Measurements from ENCODE around the gene KCNQ1.

The KCNQ1 gene

DNA sequence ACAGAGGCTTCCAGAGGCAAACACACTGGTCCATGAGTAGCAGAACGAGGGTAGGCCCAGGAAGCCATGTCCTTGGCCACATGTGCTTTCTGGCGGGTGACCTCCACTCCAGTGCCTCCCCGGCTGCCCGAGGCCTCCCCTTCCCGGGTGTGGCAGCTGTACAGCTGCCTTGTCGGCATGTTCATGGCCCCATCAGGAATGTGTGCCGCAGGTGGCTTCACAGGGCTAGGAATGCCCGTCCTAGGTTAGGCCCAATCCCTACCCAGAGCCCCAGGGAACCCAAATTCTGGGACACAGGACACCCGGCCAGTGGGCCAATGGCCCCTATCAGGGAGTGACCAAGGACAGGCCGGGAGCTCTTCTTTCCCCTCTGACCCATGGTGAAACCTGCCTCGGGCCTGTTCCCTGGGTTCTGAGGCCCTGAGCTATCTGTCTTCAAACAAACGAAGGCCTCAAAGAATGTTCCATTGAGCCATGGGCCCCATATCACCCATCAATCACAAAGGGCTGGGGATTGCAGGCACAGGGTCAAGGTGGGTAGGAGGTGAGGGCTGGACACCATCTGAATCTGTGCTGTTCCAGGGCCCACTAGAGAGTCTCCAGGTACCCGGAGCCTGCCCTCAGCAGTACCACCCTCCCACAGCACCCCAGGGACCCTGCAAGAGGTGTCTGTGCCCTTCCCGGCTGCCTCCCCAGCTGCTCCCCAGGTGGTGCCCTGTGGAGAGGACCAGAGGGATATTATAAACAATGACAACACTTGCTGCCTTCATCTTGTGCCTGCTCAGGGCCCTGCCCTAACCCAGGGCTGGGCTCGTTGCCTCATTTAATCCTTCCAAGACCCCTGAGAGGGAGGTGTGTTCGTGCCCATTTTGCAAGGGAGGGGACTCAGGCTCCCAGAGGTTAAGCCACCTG lies 444.8 kb downstream of the KCNQ1 start:
- no peak for DNase-seq

DNA sequence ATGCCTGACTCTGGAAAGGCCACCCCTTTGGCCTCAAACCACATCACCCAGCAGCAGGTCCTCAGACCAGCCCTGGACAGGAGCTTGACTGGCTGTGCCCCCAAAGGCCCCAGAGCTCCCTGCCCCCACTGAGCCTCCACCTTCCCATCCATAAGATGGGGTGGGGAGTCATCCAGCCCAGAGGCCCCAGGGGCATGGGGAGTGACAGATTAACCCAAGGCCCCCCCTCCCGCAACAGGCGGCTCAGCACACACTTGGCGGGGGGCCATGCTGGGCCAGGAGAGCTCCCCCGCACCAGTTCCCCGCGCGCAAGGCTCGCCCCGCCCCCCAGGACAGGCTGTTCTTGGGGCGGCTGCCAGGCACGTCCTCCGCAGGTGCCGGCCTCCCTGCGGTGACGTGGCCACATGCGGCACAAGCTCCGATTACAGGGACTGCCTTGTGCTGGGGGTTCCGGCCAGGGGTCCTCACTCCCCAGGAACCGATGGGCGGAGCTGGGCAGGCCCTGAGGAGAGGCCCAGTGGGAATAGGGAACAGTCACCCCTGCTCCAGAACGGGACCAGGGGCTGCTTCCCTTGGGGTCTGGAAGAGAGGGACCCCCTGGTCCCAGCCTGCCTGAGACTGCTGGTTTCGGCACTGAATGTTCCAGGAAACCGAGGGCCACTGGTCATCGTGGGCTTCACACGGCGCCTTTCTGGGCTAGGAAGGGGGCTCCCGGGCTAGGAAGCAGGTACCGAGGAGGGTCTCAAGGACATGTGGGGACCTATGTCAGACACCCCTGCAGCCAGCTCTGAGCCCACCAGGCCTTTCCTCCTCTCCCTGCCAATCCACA lies 445.9 kb downstream of the KCNQ1 start:
- no peak for DNase-seq

DNA sequence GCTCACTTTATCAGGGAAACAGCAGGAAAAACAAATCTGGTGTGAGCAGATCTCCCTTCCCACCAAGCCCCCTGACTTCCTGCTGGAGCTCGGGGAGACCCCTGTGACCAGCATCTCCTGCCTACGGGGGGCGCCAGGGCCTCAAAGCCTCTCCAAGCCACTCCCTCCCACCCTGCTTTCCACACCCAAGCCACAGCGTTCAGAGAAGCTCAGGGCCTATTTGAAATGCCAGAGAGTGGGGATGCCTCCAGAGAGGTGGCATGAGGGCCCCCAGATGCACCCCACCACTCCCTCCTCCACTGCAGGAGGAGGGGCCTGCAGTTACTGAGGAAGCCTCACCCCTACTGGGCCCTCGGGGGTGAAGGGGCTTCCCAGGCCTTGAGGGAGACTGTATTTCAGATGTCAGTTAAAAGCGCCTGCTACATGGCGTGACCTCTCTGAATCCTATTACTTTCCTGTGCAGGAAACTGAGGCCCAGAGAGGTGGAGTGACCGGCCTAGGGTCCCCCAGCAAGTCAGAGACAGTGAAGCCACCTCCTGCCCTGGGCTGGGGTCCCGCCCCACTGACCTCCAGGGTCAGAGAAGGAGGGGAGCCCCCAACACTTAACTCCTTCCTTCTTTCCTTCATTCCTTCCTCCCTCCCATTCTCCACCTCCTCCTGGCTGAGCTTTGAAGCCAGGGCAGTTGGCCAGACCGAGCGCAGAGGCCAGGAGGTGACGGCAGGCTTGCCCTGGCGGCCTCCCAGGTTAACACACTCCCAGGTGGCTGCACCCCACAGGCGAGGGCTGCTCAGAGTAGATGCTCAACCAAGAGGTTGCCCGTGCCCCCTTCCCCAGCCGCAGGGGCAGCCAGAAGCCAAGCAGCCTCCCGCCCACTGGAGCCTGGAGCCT lies 446.8 kb downstream of the KCNQ1 start:
- peak in 2 of 14 donors; percentile 22 to 31 for DNase-seq

DNA sequence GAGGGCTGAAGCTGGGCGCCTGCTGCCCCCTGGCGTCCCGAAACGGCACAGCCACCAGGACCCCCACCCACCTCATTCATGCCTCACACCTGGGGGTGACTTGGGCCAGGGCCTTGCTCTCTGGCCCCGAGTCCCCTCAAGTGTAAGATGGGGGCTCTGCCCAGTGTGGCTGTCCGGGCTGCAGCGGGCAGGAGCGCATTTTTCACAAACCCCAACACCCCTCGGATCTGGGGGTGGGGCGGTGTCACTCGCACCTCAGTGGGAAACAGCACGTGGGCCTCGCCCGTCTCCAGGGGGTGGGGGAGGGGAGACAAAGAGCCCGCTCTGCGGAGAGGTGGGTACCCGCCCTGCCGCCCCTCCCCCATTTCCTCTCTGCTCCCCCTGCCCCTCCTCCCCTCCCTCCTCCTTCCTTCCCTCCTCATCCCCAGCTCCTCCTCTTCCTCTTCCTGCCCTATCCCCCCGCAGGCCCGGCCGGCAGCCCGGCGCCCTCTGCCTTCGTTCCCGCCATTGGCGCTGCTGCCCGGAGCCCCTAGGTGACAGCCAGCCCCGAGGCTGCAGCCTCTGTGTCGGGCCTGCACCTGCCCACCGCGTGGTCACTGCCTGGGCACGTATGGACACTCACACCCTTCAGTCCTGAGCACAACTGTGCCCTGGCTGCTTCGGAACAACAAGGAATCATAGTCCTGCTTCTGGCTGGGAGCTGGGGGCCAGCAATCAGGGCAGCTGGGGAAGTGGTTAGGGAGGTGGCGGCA lies 447.6 kb downstream of the KCNQ1 start:
- peak in 2 of 14 donors; percentile 35 to 38 for DNase-seq

DNA sequence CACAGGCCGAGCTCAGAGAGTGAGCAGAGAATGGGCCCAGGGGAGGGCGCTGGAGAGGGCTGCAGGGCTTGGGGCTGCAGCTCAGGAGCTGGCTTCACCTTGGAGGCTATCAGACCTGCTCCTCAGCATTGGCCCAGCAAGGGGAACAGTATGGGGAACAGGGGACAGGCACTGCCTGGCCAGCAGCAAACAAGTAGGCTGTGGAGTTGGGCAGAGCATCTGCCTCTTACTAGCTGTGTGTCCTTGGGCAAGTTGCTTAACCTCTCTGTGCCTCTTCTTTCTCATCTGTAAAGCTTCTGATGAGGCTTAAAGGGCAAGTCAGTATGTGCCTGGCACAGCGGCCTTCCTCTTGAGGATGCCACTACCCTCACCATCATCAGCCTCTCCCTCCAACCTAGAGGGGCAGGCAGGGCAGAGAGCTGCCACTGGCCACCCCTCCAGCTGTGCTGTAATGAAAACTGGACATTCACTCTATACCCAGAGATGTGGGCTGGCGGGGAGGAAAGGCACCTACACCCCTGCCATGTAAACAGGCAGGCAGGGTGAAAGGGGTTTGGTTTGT lies 448.2 kb downstream of the KCNQ1 start:
- no peak for DNase-seq

DNA sequence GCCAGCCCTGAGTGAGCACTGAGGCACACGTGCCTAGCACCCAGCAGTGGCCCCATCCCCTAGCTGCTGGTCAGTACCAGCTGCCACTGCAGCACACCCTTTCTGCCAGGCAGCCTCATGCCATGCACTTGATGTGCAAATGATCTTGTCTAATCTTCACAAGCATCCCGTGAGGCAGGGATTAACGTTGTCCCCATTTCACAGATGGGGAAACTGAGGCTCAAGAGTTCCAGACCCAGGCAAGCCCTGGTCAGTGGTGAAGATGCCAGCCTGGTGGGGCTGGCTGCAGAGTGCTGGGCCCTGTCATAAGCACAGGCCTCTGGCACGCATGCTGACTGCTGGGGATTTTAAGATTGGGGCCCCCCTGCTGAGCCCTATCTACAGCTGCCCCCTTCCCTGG lies 449.1 kb downstream of the KCNQ1 start:
- no peak for DNase-seq

DNA sequence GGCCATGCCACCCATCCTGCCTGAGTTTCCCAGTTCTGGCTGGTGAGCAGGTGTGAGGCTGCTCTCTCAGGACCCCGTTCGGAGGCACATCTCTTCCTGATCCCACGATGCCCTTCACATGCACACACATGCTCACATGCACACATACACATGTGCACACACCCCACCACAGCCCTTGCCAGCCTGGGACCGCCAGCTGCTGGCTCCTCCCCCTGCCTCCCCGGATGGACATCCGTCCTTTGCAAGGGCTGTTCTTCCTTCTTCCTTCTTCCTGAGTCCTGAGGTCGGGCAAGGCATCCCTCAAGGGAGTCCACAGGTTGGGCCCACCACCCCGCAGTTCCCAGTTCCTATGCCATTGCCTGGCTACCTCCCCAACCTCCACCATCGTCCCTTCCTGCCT lies 451.2 kb downstream of the KCNQ1 start:
- DNase-seq = no peak

DNA sequence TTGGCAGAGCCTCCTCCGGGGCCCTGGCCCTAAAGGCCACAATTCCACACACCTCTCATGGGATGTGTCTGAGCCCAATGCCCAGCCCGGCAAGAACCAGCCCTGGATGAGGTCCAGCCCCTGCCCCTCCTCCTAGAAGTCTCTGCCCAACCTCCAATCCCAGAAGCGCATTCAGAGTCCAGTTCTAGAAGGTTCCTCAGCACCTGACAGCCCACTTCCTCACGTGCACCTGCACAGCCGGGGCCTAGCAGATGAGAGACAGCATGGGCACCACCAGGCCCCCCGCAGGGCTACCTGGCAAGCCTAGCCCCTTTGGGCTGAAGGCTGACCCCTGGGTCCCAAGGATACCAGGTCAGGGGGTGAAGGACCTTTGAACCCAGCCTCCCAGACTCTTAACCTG lies 452.2 kb downstream of the KCNQ1 start:
- no peak for DNase-seq

DNA sequence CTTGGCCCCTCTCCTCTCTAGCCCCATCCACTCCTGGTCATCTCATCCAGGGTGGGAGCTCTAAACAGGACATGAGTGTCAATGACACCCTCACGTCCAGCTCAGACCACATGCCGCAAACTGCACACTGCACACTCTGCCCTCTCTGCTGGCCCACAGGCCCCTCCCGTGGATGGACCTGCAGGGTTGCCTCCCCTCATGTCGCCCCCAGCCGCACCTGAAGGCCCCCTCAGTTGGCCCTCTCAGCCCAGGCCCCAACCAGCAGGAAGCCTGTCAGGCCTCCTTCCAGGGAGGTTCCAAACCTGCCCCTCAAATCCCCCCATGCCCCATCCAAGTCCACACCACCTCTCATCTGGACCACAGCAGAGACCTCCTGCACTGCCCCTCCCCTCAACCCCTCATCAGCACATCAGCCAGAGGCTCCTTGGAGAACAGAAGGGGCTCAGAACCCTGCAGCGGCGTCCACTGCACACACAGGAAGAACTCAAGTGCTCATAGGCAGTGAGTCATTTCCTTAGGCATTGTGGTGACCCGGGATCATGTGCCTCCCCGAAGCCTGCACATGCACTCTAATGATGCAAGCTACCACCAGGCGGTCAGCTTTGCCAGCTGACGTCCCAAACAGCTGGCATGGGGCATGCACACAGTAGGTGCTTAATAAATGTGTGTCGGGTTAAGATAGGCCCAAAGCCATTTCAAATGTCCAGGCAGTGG lies 453.7 kb downstream of the KCNQ1 start:
- peak in 1 of 14 donors; percentile 38 for DNase-seq

Data from C1 segment of cervical spinal cord (tissue), 14 donors.